COLO829 (cell line): ENCODE data around the gene TERB2.
"Not testable (repeated sequence)": the region's sequence is repeated elsewhere in the genome, so short reads cannot be mapped to it uniquely, and the experiment has no call there.

Experiments
- DNase-seq: peaks from one replicate; pipeline ENCODE4 v3.0.0; 2012; ENCODE audit warnings: low spot score

Gene TERB2

DNA sequence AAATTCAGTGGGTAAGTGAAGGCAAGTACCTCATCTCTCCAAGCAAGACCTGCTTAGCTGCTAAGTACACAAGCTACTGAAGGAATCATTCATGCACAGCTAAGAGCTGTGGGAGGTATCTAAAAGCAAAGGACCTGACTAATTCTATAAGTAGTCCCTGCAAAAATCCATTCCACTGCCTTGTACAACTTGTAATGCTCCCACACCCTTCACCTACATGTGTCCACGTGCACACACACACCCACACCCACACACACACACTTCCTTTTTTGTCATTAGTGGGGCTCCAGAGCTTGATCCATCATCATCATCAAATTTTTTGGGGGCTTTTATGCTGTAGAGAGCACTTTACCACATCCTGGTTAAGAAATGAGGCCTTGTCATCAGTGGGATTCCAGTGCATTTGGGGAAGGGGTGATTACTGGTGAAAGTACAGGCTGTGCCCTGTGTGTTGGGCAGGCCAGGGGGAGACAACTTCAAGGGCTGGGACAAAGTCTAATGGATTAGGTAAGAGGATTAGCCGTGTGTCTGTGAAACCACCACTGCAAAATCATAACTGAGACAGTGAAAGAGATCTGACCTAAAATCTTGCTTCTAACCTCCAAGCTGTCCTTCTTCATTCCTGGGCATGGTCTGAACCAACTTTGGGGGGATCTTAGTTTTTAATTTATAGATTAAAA, 47.4 kb downstream of the TERB2 start:
- not testable (repeated sequence) for DNase-seq

DNA sequence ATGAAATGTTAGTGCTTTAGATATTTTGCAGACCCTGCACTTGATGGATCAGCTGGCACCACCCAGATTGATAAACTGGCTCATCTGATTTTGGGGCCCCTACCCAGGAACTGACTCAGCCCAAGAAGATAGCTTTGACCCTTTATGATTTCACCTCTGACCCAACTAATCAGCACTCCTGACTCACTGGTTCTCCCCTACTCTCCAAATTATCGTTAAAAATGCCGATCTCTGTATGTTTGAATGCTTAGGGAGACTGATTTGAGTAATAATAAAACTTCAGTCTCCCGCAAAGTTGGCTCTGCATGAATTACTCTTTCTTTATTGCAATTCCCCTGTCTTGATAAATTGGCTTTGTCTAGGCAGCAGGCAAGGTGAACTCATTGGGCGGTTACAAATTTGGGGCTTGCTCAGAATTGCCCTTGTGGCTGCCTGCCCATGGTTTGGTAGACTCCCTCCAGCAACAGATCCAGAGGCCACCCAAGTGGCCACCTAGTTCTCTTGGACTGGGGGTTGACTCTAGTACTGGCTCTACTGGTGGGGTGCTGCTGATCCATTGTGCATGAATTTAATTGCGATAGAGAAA, 48.2 kb downstream of the TERB2 start:
- DNase-seq = not testable (repeated sequence)

DNA sequence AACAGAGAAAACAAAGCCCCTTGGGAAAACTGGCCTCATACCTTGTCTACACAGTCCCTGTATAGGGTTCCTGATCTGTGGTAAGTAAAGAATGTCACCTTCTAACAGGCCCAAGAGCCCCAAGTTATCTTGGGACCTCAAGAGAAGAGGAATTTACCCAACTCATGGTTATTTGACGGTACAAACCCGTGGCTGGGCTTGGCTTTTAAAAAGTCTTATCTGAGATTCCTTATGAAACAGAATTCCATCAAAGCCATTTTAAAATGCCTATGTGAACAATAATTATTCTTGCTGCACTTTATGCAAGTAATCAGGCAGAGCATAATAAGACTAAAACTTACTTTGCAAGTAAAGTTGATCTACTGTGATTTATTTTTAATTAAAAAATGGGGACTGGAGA, 52.6 kb downstream of the TERB2 start:
- no peak for DNase-seq

DNA sequence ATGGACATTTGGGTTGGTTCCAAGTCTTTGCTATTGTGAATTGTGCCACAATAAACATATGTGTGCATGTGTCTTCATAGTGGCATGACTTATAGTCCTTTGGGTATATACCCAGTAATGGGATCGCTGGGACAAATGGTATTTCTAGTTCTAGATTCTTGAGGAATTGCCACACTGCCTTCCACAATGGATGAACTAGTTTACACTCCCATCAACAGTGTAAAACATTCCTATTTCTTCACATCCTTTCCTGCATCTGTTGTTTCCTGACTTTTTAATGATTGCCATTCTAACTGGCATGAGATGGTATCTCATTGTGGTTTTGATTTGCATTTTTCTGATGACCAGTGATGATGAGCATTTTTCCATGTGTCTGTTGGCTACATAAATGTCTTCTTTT, 58.6 kb downstream of the TERB2 start:
- not testable (repeated sequence) for DNase-seq

DNA sequence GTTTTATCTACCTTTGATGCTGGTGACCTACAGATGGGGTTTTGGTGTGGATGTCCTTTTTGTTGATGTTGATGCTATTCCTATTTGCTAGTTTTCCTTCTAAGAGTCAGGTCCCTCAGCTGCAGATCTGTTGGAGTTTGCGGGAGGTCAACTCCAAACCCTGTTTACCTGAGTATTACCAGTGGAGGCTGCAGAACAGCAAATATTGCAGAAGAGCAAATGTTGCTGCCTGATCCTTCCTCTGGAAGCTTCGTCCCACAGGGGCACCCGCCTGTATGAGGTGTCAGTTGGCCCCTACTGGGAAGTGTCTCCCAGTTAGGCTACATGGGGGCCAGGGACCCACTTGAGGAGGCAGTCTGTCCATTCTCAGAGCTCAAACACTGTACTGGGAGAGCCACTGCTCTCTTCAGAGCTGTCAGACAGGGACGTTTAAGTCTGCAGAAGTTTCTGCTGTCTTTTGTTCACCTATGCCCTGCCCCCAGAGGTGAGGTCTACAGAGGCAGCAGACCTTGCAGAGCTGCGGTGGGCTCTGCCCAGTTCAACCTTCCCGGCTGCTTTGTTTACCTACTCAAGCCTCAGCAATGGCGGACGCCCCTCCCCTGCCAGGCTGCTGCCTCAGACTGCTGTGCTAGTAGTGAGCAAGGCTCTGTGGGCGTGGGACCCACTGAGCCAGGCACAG, 63.9 kb downstream of the TERB2 start:
- DNase-seq = not testable (repeated sequence)

DNA sequence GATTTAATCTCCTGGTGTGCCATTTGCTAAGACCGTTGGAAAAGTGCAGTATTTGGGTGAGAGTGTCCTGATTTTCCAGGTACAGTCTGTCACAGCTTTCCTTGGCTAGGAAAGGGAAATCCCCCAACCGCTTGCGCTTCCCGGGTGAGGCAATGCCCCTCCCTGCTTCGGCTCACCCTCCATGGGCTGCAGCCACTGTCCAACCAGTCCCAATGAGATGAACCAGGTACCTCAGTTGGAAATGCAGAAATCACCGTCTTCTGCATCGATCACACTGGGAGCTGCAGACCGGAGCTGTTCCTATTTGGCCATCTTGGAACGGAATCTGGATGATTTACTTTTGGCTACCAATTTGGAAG, 64.4 kb downstream of the TERB2 start:
- DNase-seq = not testable (repeated sequence)

DNA sequence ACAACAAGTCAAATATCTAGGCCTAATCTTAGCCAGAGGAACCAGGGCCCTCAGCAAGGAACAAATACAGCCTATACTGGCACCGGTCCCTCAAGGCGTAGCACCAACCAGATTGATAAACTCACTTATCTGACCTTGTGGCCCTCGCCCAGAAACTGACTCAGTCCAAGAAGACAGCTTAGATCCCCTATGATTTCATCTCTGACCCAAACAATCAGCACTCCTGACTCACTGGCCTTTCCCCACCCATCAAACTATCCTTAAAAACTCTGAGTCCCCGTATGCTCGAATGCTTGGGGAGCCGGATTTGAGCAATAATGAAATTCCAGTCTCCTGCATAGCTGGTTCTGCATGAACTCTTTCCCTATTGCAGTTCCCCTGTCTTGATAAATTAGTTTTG, 64.9 kb downstream of the TERB2 start:
- DNase-seq = no peak

DNA sequence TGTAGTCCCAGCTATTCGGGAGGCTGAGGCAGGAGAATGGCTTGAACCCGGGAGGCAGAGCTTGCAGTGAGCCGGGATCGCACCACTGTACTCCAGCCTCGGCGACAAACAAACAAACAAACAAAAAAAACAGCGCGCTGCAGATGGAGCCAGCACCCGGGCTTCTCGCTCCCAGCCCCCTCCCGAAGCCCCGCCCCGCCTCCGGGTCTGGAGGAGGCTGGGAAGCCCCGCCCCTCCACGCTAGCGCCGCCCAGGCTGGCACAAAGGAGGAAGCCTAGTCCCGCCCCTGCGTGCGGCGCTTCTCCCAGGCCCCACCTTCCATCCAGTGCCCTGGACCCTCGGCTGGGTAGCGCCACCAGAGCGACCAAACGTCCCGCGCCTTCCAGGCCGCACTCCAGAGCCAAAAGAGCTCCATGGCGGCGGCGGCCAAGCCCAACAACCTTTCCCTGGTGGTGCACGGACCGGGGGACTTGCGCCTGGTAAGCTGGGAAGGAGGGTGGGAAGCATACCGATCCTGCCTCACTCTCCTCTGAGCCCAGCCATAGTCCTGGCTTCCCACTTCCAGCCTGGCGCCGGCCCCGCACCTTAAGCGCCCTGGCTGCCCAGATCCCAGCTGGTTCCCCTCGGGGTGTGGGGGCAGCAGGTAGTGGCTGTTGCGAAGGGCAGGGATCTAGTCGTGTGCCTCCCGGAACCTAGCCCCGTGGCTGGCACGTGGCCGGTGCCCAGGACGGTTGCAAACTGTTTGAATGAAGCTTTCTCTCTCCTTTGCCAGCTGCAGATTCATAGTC, 66.6 kb downstream of the TERB2 start, which contains the start of gene SORD:
Gene SORD (plus strand): TSS at position 325 of the 788 bp plus-strand sequence. CDS start 89 bp downstream, at position 414.
- DNase-seq = peak; percentile 70

DNA sequence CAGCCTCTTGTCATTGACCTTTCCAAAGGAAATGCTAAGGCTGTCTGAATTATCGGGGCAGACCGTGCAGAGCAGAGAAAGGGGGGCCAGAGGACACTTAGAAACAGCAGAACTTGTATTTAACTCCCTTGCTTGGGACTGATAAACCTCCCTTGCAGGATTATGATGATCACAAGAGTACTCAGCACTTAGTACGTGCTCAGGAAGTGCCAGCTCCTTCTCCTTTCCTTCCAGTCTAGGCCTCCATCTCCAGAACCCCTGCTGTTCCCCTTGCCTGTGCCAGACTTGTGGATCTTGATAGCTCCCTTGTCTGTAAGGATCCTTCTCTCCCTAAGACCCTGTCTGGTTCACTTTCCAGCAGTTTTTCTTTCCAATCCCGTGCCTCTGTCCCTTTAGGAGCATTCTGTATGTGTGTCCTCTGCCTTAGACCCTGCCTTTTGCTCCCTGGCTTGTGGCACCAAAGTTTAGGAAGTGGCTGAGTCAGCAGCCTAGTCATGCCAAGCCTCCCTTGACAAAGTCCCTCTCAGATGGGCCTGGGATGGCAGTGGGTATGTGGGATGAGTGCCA, 67.3 kb downstream of the TERB2 start:
- DNase-seq = no peak

DNA sequence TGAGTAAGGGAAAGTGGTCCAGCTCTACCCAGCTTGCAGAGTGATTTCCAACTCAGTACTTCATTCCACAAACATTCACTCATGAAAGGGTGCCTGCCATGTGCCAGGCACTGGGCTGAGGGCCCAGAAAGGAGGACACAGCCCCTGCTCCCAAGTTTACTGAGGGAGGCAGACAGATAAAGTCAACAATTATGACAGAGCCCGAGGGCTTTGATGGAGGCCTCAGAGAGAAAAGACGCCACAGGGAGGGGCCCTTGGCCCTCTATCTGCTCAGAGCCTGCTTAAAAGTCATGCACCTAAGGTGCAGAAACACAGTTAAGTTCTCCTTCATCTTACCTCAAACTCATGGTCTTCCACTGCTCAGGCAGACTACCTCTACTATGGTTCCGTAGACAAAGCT, 68.2 kb downstream of the TERB2 start:
- not testable (repeated sequence) for DNase-seq

DNA sequence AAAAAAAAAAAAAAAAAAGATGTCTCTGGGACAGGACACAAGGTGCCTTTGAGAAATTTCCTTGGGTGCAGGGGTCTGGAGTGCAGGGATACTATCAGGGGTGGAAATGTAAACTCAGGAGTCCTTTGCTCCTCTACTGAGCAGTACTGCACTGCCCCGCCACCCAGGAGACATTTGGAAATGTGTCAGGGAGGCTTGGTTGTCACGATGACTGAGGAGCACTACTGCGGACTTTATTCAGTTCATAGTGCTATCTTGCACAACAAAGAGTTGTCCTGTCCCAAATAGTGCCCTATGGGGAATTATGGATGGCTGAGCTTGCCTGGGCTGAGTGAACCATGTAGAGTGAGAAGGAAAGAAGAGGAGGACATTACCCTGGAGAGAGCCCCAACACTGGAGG, 69.1 kb downstream of the TERB2 start:
- DNase-seq = not testable (repeated sequence)

DNA sequence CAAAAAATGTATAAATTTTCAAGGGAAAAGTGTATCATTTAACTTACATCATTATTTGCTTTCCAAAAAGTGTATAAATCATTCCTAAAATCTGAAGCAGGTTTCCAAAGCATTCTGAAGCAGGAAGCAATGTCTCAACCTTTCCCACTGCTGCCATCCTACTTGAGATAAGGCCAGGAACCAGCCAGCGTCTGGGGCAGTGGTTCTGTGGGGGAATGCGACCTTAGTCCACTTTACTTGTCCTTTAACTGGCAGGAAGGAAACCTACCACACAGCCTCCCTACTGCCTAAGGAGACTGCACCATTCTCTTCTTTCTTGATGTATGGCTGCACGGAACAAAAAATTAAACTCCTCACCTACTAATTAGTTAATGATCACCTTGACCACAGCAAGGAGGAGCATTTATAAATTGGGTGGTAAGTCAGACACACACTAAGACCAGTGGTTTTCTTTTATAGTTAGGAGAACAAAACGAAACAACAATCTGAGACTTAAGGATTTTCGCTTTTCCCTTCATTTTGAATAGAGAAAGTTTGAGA, 70.2 kb downstream of the TERB2 start:
- no peak for DNase-seq

DNA sequence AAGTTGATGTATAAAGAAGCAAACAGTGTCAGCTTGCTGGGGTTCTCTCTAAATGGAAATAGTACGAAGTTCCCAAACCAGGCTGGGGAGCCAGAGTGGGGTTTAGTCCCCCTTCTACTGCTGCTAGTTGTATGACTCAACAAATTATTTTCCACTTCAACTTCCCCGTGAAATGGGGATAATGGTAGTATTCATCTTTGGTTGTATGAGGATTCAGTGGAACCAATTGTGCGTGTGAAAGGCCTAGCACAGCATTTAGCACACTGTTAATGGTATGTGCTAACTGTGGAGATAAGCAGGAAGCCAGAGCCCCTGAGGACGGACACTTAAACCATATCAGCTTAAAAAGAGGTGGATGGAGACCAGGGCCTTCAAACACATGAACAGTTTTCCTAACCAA, 70.7 kb downstream of the TERB2 start:
- DNase-seq = no peak
